GM10266 (cell line): Measurements from ENCODE around the gene SYNPO2.

ENCODE experiments used
- DNase-seq: peaks from one replicate; pipeline ENCODE4 v3.0.0; 2012; ENCODE audit errors: extremely low spot score
- CTCF ChIP-seq: IDR thresholded peaks from 2 replicates; pipeline ENCODE4 v1.5.1; 2012; ENCODE audit warnings: mild to moderate bottlenecking, low read depth; ENCODE audit not compliant: control insufficient read depth, insufficient read depth; ENCODE audit errors: missing control alignments

Gene SYNPO2

GRCh38 chr4:118888666-118889311 is at the start of gene SYNPO2:
TSS of gene SYNPO2 (plus strand) at chr4:118888854. CDS start at chr4:118889037, 183 bp downstream.
- no peak for TF ChIP-seq CTCF
- peak; percentile 18 for DNase-seq

GRCh38 chr4:118839221-118839927 is 49.3 kb upstream of the SYNPO2 start:
- DNase-seq = no peak
- no peak for TF ChIP-seq CTCF

- no peak for DNase-seq
- no peak for TF ChIP-seq CTCF
These were observed 46.6 kb upstream of the SYNPO2 start for GRCh38 chr4:118842055-118842454.

GRCh38 chr4:118843237-118843636 is 45.4 kb upstream of the SYNPO2 start:
- TF ChIP-seq CTCF = no peak
- DNase-seq = no peak

- TF ChIP-seq CTCF = no peak
- DNase-seq = no peak
These were observed 43.1 kb upstream of the SYNPO2 start for GRCh38 chr4:118845552-118846050.

GRCh38 chr4:118846979-118847378 is 41.7 kb upstream of the SYNPO2 start:
- DNase-seq = no peak
- no peak for TF ChIP-seq CTCF

GRCh38 chr4:118848242-118848641 is 40.4 kb upstream of the SYNPO2 start:
- no peak for TF ChIP-seq CTCF

More at GRCh38 chr4:118848242-118848641, 40.4 kb upstream of the SYNPO2 start:
- DNase-seq = no peak
